ENCODE data around the gene SH2D3A.

Gene SH2D3A

GRCh38 chr19:6793973-6794372 is 26.7 kb upstream of the SH2D3A start:
- TF ChIP-seq, protein P1, sequence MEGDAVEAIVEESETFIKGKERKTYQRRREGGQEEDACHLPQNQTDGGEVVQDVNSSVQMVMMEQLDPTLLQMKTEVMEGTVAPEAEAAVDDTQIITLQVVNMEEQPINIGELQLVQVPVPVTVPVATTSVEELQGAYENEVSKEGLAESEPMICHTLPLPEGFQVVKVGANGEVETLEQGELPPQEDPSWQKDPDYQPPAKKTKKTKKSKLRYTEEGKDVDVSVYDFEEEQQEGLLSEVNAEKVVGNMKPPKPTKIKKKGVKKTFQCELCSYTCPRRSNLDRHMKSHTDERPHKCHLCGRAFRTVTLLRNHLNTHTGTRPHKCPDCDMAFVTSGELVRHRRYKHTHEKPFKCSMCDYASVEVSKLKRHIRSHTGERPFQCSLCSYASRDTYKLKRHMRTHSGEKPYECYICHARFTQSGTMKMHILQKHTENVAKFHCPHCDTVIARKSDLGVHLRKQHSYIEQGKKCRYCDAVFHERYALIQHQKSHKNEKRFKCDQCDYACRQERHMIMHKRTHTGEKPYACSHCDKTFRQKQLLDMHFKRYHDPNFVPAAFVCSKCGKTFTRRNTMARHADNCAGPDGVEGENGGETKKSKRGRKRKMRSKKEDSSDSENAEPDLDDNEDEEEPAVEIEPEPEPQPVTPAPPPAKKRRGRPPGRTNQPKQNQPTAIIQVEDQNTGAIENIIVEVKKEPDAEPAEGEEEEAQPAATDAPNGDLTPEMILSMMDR (IDR thresholded peaks at IDR 0.05; ENCODE audit: insufficient read depth, low read length, missing control alignments), result no peak
- H3K4me3 ChIP-seq (ENCODE audit: low read depth, low read length), result no peak overlapping the region
- POLR2A ChIA-PET, result no interaction called here
- DNase-seq (ENCODE audit: low read depth, low spot score), result no peak
- CTCF ChIA-PET, result no interaction called here

GRCh38 chr19:6793411-6793810 is 26.2 kb upstream of the SH2D3A start:
- ChIA-PET POLR2A (no interaction called here), CTCF (no interaction called here)
- no peak overlapping the region for H3K4me3 ChIP-seq (ENCODE audit: low read depth, low read length)
- TF ChIP-seq, protein P1 (IDR thresholded peaks at IDR 0.05; ENCODE audit: insufficient read depth, low read length, missing control alignments), result no peak
- no peak for DNase-seq (ENCODE audit: low read depth, low spot score)

DNA sequence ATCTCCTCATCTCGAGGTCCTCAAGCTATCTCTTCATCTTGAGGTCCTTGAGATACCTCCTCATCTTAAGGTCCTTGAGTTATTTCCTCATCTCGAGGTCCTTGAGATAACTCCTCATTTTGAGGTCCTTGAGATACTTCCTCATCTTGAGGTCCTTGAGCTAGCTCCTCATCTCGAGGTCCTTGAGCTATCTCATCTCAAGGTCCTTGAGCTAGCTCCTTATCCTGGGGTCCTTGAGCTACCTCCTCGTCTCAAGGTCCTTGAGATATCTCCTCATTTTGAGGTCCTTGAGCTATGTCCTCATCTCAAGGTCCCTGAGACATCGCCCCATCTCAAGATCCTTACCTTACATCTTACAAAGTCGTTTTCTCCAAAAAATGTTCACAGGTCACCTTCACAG is 24.0 kb upstream of the SH2D3A start:
- DNase-seq (ENCODE audit: low read depth, low spot score), result no peak

GRCh38 chr19:6790194-6791128 is 23.2 kb upstream of the SH2D3A start:
- H3K4me3 ChIP-seq (ENCODE audit: low read depth, low read length), result no peak overlapping the region
- ChIA-PET POLR2A (no interaction called here), CTCF (no interaction called here)
- TF ChIP-seq, protein P1 (IDR thresholded peaks at IDR 0.05; ENCODE audit: insufficient read depth, low read length, missing control alignments), result no peak
- no peak for DNase-seq (ENCODE audit: low read depth, low spot score)

More for the DNA sequence above, 24.0 kb upstream of the SH2D3A start:
- TF ChIP-seq, protein P1 (IDR thresholded peaks at IDR 0.05; ENCODE audit: insufficient read depth, low read length, missing control alignments), result no peak
- ChIA-PET CTCF (interaction anchor here (1.0 kb wide), 1 partner anchor 53 kb away, joined by 3 read pairs; no protein-coding TSS in a partner anchor), POLR2A (no interaction called here)
- no peak overlapping the region for H3K4me3 ChIP-seq (ENCODE audit: low read depth, low read length)

DNA sequence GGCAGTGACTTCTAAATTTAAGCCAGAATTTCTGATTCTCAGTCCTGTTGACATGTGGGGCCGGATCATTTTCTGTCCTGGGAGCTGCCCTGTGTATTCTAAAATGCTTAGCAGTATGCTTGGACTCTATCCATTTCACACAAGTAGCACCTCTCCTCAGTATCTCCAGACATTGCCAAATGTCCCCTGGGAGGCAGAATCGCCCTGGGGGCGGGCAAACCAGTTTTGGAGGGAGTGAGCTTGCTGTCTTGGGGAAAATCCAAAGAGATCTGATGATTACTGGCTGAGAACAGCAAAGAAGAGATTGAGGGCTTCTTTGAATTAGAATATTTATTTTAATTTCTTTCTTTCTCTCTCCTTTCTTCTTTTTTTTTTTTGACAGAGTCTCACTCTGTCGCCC is 21.7 kb upstream of the SH2D3A start:
- no peak for DNase-seq (ENCODE audit: low read depth, low spot score)
- no peak overlapping the region for H3K4me3 ChIP-seq (ENCODE audit: low read depth, low read length)
- TF ChIP-seq, protein P1 (IDR thresholded peaks at IDR 0.05; ENCODE audit: insufficient read depth, low read length, missing control alignments), result no peak
- ChIA-PET POLR2A (no interaction called here), CTCF (no interaction called here)

GRCh38 chr19:6787393-6787792 is 20.2 kb upstream of the SH2D3A start:
- POLR2A ChIA-PET, result no interaction called here

More at GRCh38 chr19:6787393-6787792, 20.2 kb upstream of the SH2D3A start:
- CTCF ChIA-PET, result no interaction called here
- no peak overlapping the region for H3K4me3 ChIP-seq (ENCODE audit: low read depth, low read length)
- TF ChIP-seq, protein P1 (IDR thresholded peaks at IDR 0.05; ENCODE audit: insufficient read depth, low read length, missing control alignments), result no peak
- DNase-seq (ENCODE audit: low read depth, low spot score), result no peak
